ENCODE measurements around the gene TMEM62. TPM values are rescaled to one million over a fixed set of nuclear protein-coding genes. Genes with fewer than 3 reads are reported as not detected.
"Not testable (repeated sequence)": the region's sequence is repeated elsewhere in the genome, so short reads cannot be mapped to it uniquely, and the experiment has no call there.

The TMEM62 gene
- total RNA-seq, 2 experiments from 2014 or later, result 21.2 to 34.7 TPM

DNA sequence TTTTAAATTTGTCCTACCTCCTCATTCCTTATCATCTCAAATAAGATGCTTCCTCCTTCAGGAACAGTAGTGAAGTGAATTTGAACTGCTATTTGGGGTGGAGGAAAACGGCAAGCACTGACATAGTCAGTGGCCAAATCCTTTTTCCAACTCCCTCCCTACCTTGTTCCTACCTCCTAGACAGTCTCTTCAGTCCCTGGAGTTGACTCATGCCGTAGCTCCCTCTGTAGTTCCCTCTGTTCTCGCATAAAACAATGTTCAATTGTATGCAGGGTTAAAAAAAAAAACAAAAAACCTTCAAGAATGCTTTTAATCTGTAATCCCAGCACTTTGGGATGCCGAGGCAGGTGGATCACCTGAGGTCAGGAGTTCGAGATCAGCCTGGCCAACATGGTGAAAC is 29.0 kb upstream of the TMEM62 start:
- Mint-ChIP-seq H3K4me1 (peaks cover 52% of the 10 kb centered on the region), H3K27me3 (peaks cover 3% of the 10 kb centered on the region), H3K27ac (no peak overlapping the region), H3K36me3 (peaks cover 38% of the 10 kb centered on the region), H3K4me3 (peak overlapping the region; percentile 66), H3K9me3 (ENCODE audit: low read depth) (no peaks in the 10 kb centered on the region)
- DNase-seq (no peak), ATAC-seq (no peak)
- CTCF ChIA-PET, result interaction anchor here (1.1 to 1.6 kb wide), 2 partner anchors 13 to 400 kb away, joined by 4 to 6 read pairs; no protein-coding TSS in a partner anchor

DNA sequence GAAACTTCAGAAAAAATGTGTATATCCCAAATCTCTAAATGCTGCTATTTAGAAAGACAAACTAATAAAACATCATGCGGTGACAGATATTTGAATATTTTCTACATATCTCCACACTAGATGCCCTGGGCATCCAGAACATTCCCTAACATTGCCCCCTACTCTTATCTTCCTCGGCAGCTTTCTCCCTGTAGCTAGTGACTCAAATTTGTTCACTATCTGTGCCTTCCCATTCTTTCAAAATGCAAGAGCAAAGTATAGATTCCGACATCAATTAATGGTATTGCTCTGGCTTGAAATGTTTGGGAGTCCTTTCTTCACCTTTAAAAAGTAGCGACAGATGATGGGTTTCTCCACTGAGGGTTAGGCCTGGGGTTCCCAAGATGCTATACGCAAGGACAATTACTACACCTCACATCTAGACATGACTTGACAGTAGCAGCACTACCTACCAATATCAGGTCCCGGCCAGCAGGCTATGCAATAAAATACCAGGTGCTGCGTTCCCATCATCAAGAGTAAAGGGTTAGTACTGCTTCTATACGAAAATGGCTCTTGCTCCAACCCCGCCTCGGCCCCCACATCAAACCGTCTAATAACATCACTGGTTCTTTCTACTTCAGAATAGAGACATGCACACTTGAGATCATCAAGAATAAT is 28.2 kb upstream of the TMEM62 start:
- peak overlapping the region; percentile 96 for H3K27ac Mint-ChIP-seq
- peak overlapping the region; percentile 97 for H3K4me3 Mint-ChIP-seq
- DNase-seq (peak; percentile 55), ATAC-seq (peak; percentile 48)
- H3K36me3 Mint-ChIP-seq, result peaks cover 32% of the 10 kb centered on the region
- CTCF ChIA-PET, result no interaction called here
- H3K9me3 Mint-ChIP-seq (ENCODE audit: low read depth), result no peaks in the 10 kb centered on the region
- H3K27me3 Mint-ChIP-seq, result peaks cover 3% of the 10 kb centered on the region
- peaks cover 47% of the 10 kb centered on the region for H3K4me1 Mint-ChIP-seq

- ATAC-seq (peak; percentile 93), DNase-seq (peak; percentile 97)
- peaks cover 3% of the 10 kb centered on the region for H3K27me3 Mint-ChIP-seq
- H3K4me1 Mint-ChIP-seq, result peaks cover 42% of the 10 kb centered on the region
- peak within 1 kb of the TSS; percentile 96 for H3K27ac Mint-ChIP-seq
- CTCF ChIA-PET, result interaction anchor here (0.5 to 1.0 kb wide), 2 partner anchors 26 to 27 kb away, joined by 3 read pairs; no protein-coding TSS in a partner anchor
- peak within 1 kb of the TSS; percentile 97 for H3K4me3 Mint-ChIP-seq
- no peaks in the 10 kb centered on the region for H3K9me3 Mint-ChIP-seq (ENCODE audit: low read depth)
- peaks cover 26% of the 10 kb centered on the region for H3K36me3 Mint-ChIP-seq
Observed at GRCh38 chr15:43105778-43106485, 27.5 kb upstream of the TMEM62 start, which contains the start of gene UBR1. TSS of gene UBR1 (minus strand) at chr15:43106038. CDS start at chr15:43106022, 16 bp downstream.

GRCh38 chr15:43106486-43106829 is 26.9 kb upstream of the TMEM62 start:
- peaks cover 21% of the 10 kb centered on the region for H3K36me3 Mint-ChIP-seq
- CTCF ChIA-PET, result interaction anchor here (1.0 kb wide), 1 partner anchor 26 kb away, joined by 3 read pairs; no protein-coding TSS in a partner anchor
- peaks cover 37% of the 10 kb centered on the region for H3K4me1 Mint-ChIP-seq
- H3K4me3 Mint-ChIP-seq, result peak overlapping the region; percentile 97
- ATAC-seq (no peak), DNase-seq (no peak)
- H3K27ac Mint-ChIP-seq, result peak overlapping the region; percentile 96
- H3K9me3 Mint-ChIP-seq (ENCODE audit: low read depth), result no peaks in the 10 kb centered on the region
- H3K27me3 Mint-ChIP-seq, result peaks cover 3% of the 10 kb centered on the region

DNA sequence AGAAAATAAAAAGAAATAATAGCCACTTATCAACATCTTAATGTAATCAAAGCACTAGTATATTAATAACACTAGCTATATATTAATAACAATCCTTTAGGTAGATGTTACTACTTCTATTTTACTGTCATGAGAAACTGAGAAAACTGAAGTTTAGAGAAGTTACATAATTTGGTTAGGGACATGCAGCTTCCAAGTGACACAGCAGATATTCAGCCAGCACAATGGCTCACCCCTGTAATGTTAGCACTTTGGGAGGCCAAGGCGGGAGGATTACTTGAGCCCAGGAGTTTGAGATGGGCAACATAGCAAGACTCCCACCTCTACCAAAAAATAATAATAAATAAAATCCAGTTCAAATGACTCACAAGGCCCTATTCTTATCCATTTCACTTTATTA is 25.6 kb upstream of the TMEM62 start:
- CTCF ChIA-PET, result no interaction called here
- ATAC-seq (no peak), DNase-seq (no peak)
- H3K27me3 Mint-ChIP-seq, result peaks cover 3% of the 10 kb centered on the region
- H3K9me3 Mint-ChIP-seq (ENCODE audit: low read depth), result no peaks in the 10 kb centered on the region
- H3K36me3 Mint-ChIP-seq, result peaks cover 12% of the 10 kb centered on the region
- H3K27ac Mint-ChIP-seq, result no peak overlapping the region
- peaks cover 30% of the 10 kb centered on the region for H3K4me1 Mint-ChIP-seq
- no peak overlapping the region for H3K4me3 Mint-ChIP-seq

- Mint-ChIP-seq H3K9me3 (ENCODE audit: low read depth) (no peaks in the 10 kb centered on the region), H3K27me3 (peaks cover 11% of the 10 kb centered on the region), H3K27ac (no peak overlapping the region), H3K36me3 (no peaks in the 10 kb centered on the region), H3K4me3 (no peak overlapping the region), H3K4me1 (peaks cover 6% of the 10 kb centered on the region)
- CTCF ChIA-PET, result interaction anchor here (0.7 to 1.4 kb wide), 2 partner anchors 28 to 122 kb away, joined by 3 to 4 read pairs; no protein-coding TSS in a partner anchor
- DNase-seq (no peak), ATAC-seq (no peak)
Observed at GRCh38 chr15:43111354-43111753, 22.0 kb upstream of the TMEM62 start.

DNA sequence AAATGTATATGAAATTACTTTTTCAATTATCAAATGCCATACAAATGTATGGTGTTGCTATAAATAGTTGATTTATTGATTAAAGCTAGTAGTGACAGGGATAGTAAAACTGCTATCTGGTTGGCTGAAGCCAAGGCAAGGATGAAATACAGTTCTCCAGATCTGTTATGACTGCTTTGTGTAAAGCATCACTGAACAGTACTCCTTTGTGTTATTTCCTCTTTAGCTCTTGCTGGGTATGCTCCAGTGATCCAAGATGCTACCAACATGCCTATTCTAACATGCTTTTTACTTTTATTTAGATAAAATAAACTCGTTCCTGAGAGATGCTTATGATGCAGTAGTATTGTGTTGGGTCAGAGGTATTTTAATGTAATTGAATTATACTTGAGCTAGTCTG is 15.1 kb upstream of the TMEM62 start:
- peaks cover 16% of the 10 kb centered on the region for H3K4me1 Mint-ChIP-seq
- H3K27me3 Mint-ChIP-seq, result peaks cover 37% of the 10 kb centered on the region
- no peak for ATAC-seq
- no peaks in the 10 kb centered on the region for H3K9me3 Mint-ChIP-seq (ENCODE audit: low read depth)
- peaks cover under 1% of the 10 kb centered on the region for H3K36me3 Mint-ChIP-seq
- CTCF ChIA-PET, result no interaction called here
- DNase-seq, result no peak
- H3K27ac Mint-ChIP-seq, result no peak overlapping the region
- no peak overlapping the region for H3K4me3 Mint-ChIP-seq

DNA sequence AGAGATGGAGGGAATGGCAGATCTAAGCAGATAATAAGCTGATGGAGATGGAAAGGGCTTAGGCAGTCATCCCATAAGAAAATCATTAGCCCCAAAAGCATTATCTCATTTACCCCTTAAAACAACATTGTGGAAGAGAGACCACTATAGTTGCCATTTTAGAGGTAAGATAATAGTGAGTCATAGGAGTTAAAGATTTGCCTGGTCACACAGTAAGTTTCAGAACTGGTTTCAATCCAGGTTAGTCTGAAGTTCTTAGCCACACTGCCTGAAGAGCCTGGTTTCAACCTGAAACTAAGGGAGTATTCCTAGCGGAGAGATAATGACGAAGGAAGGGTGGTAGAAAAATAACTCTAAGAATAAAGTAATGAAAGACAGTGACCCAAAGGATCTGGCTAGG is 14.6 kb upstream of the TMEM62 start:
- ATAC-seq (no peak), DNase-seq (no peak)
- H3K9me3 Mint-ChIP-seq (ENCODE audit: low read depth), result no peaks in the 10 kb centered on the region
- H3K27me3 Mint-ChIP-seq, result peaks cover 37% of the 10 kb centered on the region
- CTCF ChIA-PET, result no interaction called here
- no peak overlapping the region for H3K4me3 Mint-ChIP-seq
- H3K4me1 Mint-ChIP-seq, result peaks cover 18% of the 10 kb centered on the region
- no peak overlapping the region for H3K27ac Mint-ChIP-seq
- peaks cover 2% of the 10 kb centered on the region for H3K36me3 Mint-ChIP-seq

DNA sequence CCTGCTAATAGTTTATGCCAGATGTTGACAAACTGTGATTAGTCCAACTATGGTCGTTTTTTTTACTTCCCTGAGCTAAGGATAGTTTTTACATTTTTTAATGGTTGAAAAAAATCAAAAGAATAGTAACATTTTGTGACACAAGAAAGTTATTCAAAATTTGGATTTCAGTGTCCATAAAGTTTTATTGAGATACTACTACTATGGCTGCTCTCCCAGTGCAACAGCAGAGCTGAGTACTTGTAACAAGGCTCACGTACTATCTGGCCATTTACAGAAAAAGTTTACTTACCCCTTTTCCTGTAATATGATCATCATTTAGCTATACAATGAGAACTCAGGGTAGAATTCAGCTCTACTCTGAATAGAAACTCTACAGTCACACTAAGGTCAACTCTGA is 11.5 kb upstream of the TMEM62 start:
- no peak overlapping the region for H3K27ac Mint-ChIP-seq
- peaks cover 24% of the 10 kb centered on the region for H3K27me3 Mint-ChIP-seq
- peaks cover 2% of the 10 kb centered on the region for H3K36me3 Mint-ChIP-seq
- ATAC-seq, result no peak
- CTCF ChIA-PET, result no interaction called here
- peaks cover 21% of the 10 kb centered on the region for H3K4me1 Mint-ChIP-seq
- DNase-seq, result no peak
- no peaks in the 10 kb centered on the region for H3K9me3 Mint-ChIP-seq (ENCODE audit: low read depth)
- H3K4me3 Mint-ChIP-seq, result peak overlapping the region; percentile 83

- CTCF ChIA-PET, result no interaction called here
- ATAC-seq, result no peak
- Mint-ChIP-seq H3K4me1 (peaks cover 17% of the 10 kb centered on the region), H3K36me3 (peaks cover 3% of the 10 kb centered on the region), H3K27ac (no peak overlapping the region), H3K4me3 (no peak overlapping the region), H3K27me3 (peaks cover 15% of the 10 kb centered on the region), H3K9me3 (ENCODE audit: low read depth) (no peaks in the 10 kb centered on the region)
- DNase-seq, result no peak
Observed at GRCh38 chr15:43125100-43125661, 8.2 kb upstream of the TMEM62 start.

DNA sequence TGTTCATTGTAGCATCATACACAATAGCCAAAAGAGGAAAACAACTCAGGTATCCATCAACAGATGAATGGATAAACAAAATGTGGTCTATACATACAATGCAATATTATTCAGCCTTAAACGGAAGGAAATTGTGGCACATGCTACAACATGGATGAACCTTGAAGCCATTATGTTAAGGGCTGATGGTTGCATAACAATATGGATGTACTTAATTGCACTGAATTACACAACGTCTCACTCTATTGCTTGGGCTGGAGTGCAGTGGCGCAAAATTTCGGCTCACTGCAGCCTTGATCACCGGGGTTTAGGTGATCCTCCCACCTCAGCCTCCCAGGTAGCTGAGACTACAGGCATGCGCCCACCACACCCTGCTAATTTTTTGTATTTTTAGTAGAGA is 7.0 kb upstream of the TMEM62 start:
- no peak overlapping the region for H3K27ac Mint-ChIP-seq
- DNase-seq (no peak), ATAC-seq (no peak)
- H3K4me3 Mint-ChIP-seq, result no peak overlapping the region
- peaks cover 17% of the 10 kb centered on the region for H3K4me1 Mint-ChIP-seq
- peaks cover 3% of the 10 kb centered on the region for H3K36me3 Mint-ChIP-seq
- H3K9me3 Mint-ChIP-seq (ENCODE audit: low read depth), result no peaks in the 10 kb centered on the region
- CTCF ChIA-PET, result no interaction called here
- peaks cover 11% of the 10 kb centered on the region for H3K27me3 Mint-ChIP-seq

- CTCF ChIA-PET, result no interaction called here
- no peak overlapping the region for H3K4me3 Mint-ChIP-seq
- no peak overlapping the region for H3K27ac Mint-ChIP-seq
Observed at GRCh38 chr15:43127752-43128151, 5.6 kb upstream of the TMEM62 start.

GRCh38 chr15:43128174-43128979 is 5.0 kb upstream of the TMEM62 start:
- CTCF ChIA-PET; H3K9me3 Mint-ChIP-seq (ENCODE audit: low read depth); H3K27ac Mint-ChIP-seq; H3K4me1 Mint-ChIP-seq; H3K36me3 Mint-ChIP-seq; DNase-seq; H3K4me3 Mint-ChIP-seq; ATAC-seq: not testable (repeated sequence)
- peaks cover 11% of the 10 kb centered on the region for H3K27me3 Mint-ChIP-seq

More at GRCh38 chr15:43127752-43128151, 5.6 kb upstream of the TMEM62 start:
- Mint-ChIP-seq H3K4me1 (peaks cover 13% of the 10 kb centered on the region), H3K27me3 (peaks cover 11% of the 10 kb centered on the region), H3K9me3 (ENCODE audit: low read depth) (no peaks in the 10 kb centered on the region), H3K36me3 (peaks cover 3% of the 10 kb centered on the region)
- DNase-seq, result no peak
- no peak for ATAC-seq
